ENCODE results near the gene MDH2. TPM values are rescaled to one million over a fixed set of nuclear protein-coding genes. Genes with fewer than 3 reads are reported as not detected.
A peak's percentile ranks its signal among the peaks of the same experiment; 100 is the strongest.
"Not testable (repeated sequence)": the region's sequence is repeated elsewhere in the genome, so short reads cannot be mapped to it uniquely, and the experiment has no call there.

MDH2 gene
- total RNA-seq, 1 experiment from 2014 or later = 154 TPM

DNA sequence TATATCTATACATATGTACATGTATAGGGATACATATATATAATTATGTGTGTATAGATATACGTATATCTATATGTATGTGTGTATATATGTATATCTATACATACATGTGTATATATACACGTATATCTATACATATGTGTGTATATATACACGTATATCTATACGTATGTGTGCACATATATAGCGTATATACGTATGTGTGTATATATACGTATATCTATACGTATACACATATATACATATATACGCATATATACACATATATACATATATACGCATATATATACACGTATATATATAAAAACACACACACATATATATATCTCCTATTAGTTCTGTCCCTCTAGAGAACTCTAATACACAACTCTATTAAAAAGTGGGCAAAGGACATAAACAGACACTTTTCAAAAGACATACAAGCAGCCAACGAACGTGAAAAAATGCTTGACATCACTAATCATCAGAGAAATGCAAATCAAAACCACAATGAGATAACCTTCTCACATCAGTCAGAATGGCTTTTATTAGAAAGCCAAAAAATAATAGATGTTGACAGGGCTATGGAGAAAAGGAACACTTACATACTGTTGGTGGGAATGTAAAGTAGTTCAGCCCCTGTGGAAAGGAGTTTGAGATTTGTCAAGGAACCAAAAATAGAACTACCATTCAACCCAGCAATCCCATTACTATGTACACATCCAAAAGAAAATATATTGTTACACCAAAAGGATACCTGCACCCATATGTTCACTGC is 31.5 kb upstream of the MDH2 start:
- no peaks in the 10 kb centered on the region for H3K27me3 Mint-ChIP-seq (ENCODE audit: unreplicated experiment)
- H3K4me1 Mint-ChIP-seq (ENCODE audit: low read depth, unreplicated experiment) = no peaks in the 10 kb centered on the region
- H3K4me3 Mint-ChIP-seq (ENCODE audit: low read depth, unreplicated experiment) = no peak overlapping the region
- H3K27ac Mint-ChIP-seq (ENCODE audit: unreplicated experiment) = no peak overlapping the region
- CTCF ChIA-PET = no interaction called here
- DNase-seq = no peak
- intact Hi-C loops (cut with micrococcal nuclease; ENCODE audit: unreplicated experiment) = no loop called here
- no peaks in the 10 kb centered on the region for H3K9me3 Mint-ChIP-seq (ENCODE audit: low read depth, unreplicated experiment)
- TF ChIP-seq, protein P1, sequence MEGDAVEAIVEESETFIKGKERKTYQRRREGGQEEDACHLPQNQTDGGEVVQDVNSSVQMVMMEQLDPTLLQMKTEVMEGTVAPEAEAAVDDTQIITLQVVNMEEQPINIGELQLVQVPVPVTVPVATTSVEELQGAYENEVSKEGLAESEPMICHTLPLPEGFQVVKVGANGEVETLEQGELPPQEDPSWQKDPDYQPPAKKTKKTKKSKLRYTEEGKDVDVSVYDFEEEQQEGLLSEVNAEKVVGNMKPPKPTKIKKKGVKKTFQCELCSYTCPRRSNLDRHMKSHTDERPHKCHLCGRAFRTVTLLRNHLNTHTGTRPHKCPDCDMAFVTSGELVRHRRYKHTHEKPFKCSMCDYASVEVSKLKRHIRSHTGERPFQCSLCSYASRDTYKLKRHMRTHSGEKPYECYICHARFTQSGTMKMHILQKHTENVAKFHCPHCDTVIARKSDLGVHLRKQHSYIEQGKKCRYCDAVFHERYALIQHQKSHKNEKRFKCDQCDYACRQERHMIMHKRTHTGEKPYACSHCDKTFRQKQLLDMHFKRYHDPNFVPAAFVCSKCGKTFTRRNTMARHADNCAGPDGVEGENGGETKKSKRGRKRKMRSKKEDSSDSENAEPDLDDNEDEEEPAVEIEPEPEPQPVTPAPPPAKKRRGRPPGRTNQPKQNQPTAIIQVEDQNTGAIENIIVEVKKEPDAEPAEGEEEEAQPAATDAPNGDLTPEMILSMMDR (IDR thresholded peaks at IDR 0.05; ENCODE audit: unreplicated experiment) = no peak
- no TSS peak for BruUV-seq (replicated peaks)
- peaks cover 13% of the 10 kb centered on the region for H3K36me3 Mint-ChIP-seq (ENCODE audit: insufficient read depth, unreplicated experiment)

DNA sequence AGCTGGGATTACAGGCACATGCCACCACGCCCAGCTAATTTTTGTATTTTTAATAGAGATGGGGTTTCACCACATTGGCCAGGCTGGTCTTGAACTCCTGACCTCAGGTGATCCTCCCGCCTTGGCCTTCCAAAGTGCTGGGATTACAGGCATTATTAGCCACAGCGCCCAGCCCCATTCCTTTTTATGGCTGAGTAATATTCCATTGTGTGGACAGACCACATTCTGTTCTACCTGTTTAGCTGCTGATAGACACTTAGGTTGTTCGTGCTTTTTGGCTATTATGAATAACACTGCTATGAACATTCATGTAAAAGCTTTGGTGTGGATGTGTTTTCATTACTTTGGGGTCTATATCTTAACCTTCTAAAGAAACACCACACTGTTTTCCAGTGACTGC is 29.4 kb upstream of the MDH2 start:
- intact Hi-C loops (cut with micrococcal nuclease; ENCODE audit: unreplicated experiment); BruUV-seq (replicated peaks); H3K27me3 Mint-ChIP-seq (ENCODE audit: unreplicated experiment); H3K4me3 Mint-ChIP-seq (ENCODE audit: low read depth, unreplicated experiment); H3K36me3 Mint-ChIP-seq (ENCODE audit: insufficient read depth, unreplicated experiment); DNase-seq; H3K27ac Mint-ChIP-seq (ENCODE audit: unreplicated experiment); H3K9me3 Mint-ChIP-seq (ENCODE audit: low read depth, unreplicated experiment); H3K4me1 Mint-ChIP-seq (ENCODE audit: low read depth, unreplicated experiment): not testable (repeated sequence)
- CTCF ChIA-PET = interaction anchor here (1.0 kb wide), 1 partner anchor 153 kb away, joined by 4 read pairs; no protein-coding TSS in a partner anchor

DNA sequence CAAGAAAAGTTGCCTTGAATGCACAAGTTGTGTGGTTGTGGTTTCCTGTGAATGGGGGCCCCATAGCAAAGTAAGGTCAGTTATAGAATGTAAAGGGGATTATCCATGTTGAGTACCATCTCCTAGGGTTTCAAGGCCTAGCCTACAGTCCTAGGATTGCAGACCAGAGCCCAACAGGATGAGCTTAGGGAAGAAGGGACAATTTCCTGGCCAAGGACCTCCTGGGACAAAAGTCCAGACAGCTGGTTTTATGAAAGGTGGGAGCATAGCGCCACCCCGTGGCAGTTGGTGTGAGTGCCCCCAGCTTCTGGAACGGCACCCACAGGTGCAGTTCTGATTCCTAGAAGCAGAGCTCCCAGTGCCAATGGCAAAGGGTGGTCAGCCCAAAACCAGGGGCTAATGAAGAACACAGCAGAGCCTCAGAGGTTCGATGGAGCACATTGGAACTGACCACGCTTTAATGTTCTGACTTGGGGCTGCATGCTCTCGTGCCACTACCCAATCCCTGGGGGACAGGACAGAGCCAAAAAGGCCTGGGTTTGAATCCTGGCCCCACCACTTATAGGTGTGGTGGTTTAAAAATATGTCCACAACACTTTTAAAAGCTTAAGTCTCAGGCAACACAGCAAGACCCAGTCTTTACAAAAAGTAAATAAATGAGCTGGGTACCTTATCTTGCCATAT is 27.7 kb upstream of the MDH2 start:
- peaks cover 7% of the 10 kb centered on the region for H3K36me3 Mint-ChIP-seq (ENCODE audit: insufficient read depth, unreplicated experiment)
- TF ChIP-seq, protein P1 (IDR thresholded peaks at IDR 0.05; ENCODE audit: unreplicated experiment) = peak; percentile 64
- no peak overlapping the region for H3K4me3 Mint-ChIP-seq (ENCODE audit: low read depth, unreplicated experiment)
- peak; percentile 69 for DNase-seq
- CTCF ChIA-PET = interaction anchor here (0.6 to 1.7 kb wide), 5 partner anchors 148 to 291 kb away, joined by 3 to 22 read pairs (median 5); no protein-coding TSS in a partner anchor
- H3K27ac Mint-ChIP-seq (ENCODE audit: unreplicated experiment) = no peak overlapping the region
- no peaks in the 10 kb centered on the region for H3K9me3 Mint-ChIP-seq (ENCODE audit: low read depth, unreplicated experiment)
- no peaks in the 10 kb centered on the region for H3K27me3 Mint-ChIP-seq (ENCODE audit: unreplicated experiment)
- no peaks in the 10 kb centered on the region for H3K4me1 Mint-ChIP-seq (ENCODE audit: low read depth, unreplicated experiment)
- no TSS peak for BruUV-seq (replicated peaks)
- intact Hi-C loops (cut with micrococcal nuclease; ENCODE audit: unreplicated experiment) = loop anchor here (1.0 kb wide), 1 partner anchor 154 kb away; no protein-coding TSS in a partner anchor

DNA sequence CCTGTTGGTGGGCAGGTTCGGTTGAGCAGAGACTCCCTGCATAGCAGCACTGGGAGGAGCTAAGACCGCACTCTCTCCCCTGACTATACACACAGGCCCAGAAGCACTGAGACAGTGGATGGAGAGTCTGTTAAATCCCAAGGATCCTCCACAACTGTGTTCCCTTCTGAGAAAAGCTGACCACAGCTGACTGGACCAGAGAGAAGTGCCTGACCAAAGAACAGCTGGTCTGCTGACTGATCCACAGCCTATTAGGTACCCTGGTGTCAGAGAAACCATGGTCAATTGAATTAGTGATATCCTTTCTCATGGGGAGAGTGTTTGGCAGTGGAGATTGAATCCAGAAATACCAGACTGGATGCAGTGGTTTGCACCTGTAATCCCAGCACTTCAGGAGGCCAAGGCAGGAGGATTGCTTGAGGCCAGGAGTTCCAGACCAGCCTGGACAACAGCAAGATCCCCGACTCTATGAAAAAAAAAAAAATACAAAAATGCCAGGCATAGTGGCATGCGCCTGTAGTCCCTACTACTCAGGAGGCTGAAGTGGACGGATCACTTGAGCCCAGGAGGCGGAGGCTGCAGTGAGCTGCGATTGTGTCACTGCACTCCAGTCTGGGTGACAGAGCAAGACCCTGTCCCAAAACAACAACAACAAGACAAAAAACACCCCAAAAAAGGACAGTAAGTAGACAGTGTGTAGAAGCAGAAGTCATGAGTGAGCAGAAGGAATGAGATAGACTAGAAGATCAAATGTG is 25.7 kb upstream of the MDH2 start:
- Mint-ChIP-seq H3K36me3 (ENCODE audit: insufficient read depth, unreplicated experiment) (peaks cover 13% of the 10 kb centered on the region), H3K4me3 (ENCODE audit: low read depth, unreplicated experiment) (no peak overlapping the region), H3K27ac (ENCODE audit: unreplicated experiment) (no peak overlapping the region), H3K4me1 (ENCODE audit: low read depth, unreplicated experiment) (no peaks in the 10 kb centered on the region), H3K27me3 (ENCODE audit: unreplicated experiment) (no peaks in the 10 kb centered on the region), H3K9me3 (ENCODE audit: low read depth, unreplicated experiment) (no peaks in the 10 kb centered on the region)
- BruUV-seq (replicated peaks) = no TSS peak
- CTCF ChIA-PET = no interaction called here
- DNase-seq = no peak
- intact Hi-C loops (cut with micrococcal nuclease; ENCODE audit: unreplicated experiment) = no loop called here
- TF ChIP-seq, protein P1 (IDR thresholded peaks at IDR 0.05; ENCODE audit: unreplicated experiment) = no peak
